Right atrium auricular region (tissue), 2 donors: Measurements from ENCODE around the gene NECTIN4. TPM values are rescaled to one million over a fixed set of nuclear protein-coding genes. Genes with fewer than 3 reads are reported as not detected.
A peak's percentile ranks its signal among the peaks of the same experiment; 100 is the strongest.
"Not testable (repeated sequence)": the region's sequence is repeated elsewhere in the genome, so short reads cannot be mapped to it uniquely, and the experiment has no call there.

Experiments
- DNase-seq: peaks from one replicate; pipeline ENCODE4 v3.0.0-alpha.2; 2019; ENCODE audit warnings: low spot score
- H3K27ac ChIP-seq, 2 donors: fragments of 200-600 bp; sonication (generic); 1 replicate in 1 of 2; 2 replicates in 1 of 2; pipeline ENCODE4 v1.5.1; 2016 to 2019
- H3K27me3 ChIP-seq, 2 donors: fragments of 200-600 bp; sonication (generic); one replicate each; pipeline versions ENCODE4 v1.5.1 to v1.6.0; 2017 to 2019
- H3K36me3 ChIP-seq: fragments of 200-600 bp; sonication (generic); one replicate; pipeline ENCODE4 v1.5.1; 2016
- H3K4me1 ChIP-seq, 2 donors: fragments of 200-600 bp; sonication (generic); one replicate each; pipeline versions ENCODE4 v1.5.1 to v1.6.0; 2017 to 2019
- H3K4me3 ChIP-seq, 2 donors: fragments of 200-600 bp; sonication (generic); 1 replicate in 1 of 2; 2 replicates in 1 of 2; pipeline ENCODE4 v1.5.1; 2017 to 2019; ENCODE audit warnings: mild to moderate bottlenecking in 1 of 2, moderate library complexity in 1 of 2
- H3K9me3 ChIP-seq, 2 donors: fragments of 200-600 bp; sonication (generic); one replicate each; pipeline ENCODE4 v1.5.1; 2019
- CTCF ChIP-seq, 2 donors: fragments of 200-600 bp; sonication (generic); IDR thresholded peaks; one replicate each; pipeline ENCODE4 v1.5.1; 2019; ENCODE audit warnings: antibody characterized with exemption in 2 of 2
- total RNA-seq, 2 donors: library from RNA; depleted of rRNA; stranded (reverse); fragments of >200 nt; gene quantifications; one replicate each; pipeline ENCODE4 v1.1.0, GENCODE V29; 2016

NECTIN4 gene
- total RNA-seq, 2 donors from 2014 or later, result 0.75 TPM; not detected in 1

GRCh38 chr1:161121834-161122233 is 32.5 kb upstream of the NECTIN4 start:
- no peak for TF ChIP-seq CTCF (IDR thresholded peaks at IDR 0.05)
- no peaks in the 10 kb centered on the region for H3K9me3 ChIP-seq
- no peak overlapping the region for H3K27ac ChIP-seq
- no peak overlapping the region for H3K4me3 ChIP-seq
- no peaks in the 10 kb centered on the region for H3K27me3 ChIP-seq
- no peak for DNase-seq
- peaks cover 0 to 23% of the 10 kb centered on the region in 2 donors for H3K4me1 ChIP-seq
- H3K36me3 ChIP-seq, result peaks cover 68% of the 10 kb centered on the region

GRCh38 chr1:161121042-161121650 is 31.8 kb upstream of the NECTIN4 start:
- Histone ChIP-seq H3K27ac (no peak overlapping the region), H3K4me1 (peaks cover 0 to 29% of the 10 kb centered on the region in 2 donors), H3K27me3 (no peaks in the 10 kb centered on the region), H3K36me3 (peaks cover 63% of the 10 kb centered on the region), H3K4me3 (no peak overlapping the region), H3K9me3 (no peaks in the 10 kb centered on the region)
- TF ChIP-seq CTCF (IDR thresholded peaks at IDR 0.05), result no peak
- no peak for DNase-seq

GRCh38 chr1:161119092-161119903 is 29.9 kb upstream of the NECTIN4 start:
- H3K9me3 ChIP-seq, result no peaks in the 10 kb centered on the region
- no peak for TF ChIP-seq CTCF (IDR thresholded peaks at IDR 0.05)
- DNase-seq, result peak; percentile 78
- H3K36me3 ChIP-seq, result peaks cover 44% of the 10 kb centered on the region
- peak overlapping the region; percentile 90 to 94 for H3K27ac ChIP-seq
- H3K4me1 ChIP-seq, result peaks cover 0 to 41% of the 10 kb centered on the region in 2 donors
- no peaks in the 10 kb centered on the region for H3K27me3 ChIP-seq
- peak overlapping the region in 1 of 2 donors; percentile 98 for H3K4me3 ChIP-seq

- H3K9me3 ChIP-seq, result no peaks in the 10 kb centered on the region
- peaks cover 31% of the 10 kb centered on the region for H3K36me3 ChIP-seq
- peak within 1 kb of the TSS; percentile 96 to 98 for H3K4me3 ChIP-seq
- TF ChIP-seq CTCF (IDR thresholded peaks at IDR 0.05), result no peak
- peaks cover 0 to 46% of the 10 kb centered on the region in 2 donors for H3K4me1 ChIP-seq
- peak within 1 kb of the TSS; percentile 90 to 94 for H3K27ac ChIP-seq
- H3K27me3 ChIP-seq, result no peaks in the 10 kb centered on the region
- peak; percentile 89 for DNase-seq
Measured at GRCh38 chr1:161117759-161118581, 28.6 kb upstream of the NECTIN4 start, which contains the start of the genes NIT1 and PFDN2. Gene NIT1, plus strand, starts transcription at chr1:161118105. Its CDS starts 72 bp downstream, at chr1:161118177. Gene PFDN2, minus strand, starts transcription at chr1:161118037. Its CDS starts 11 bp downstream, at chr1:161118026.

GRCh38 chr1:161115961-161116360 is 26.6 kb upstream of the NECTIN4 start:
- peaks cover 11% of the 10 kb centered on the region for H3K36me3 ChIP-seq
- H3K4me3 ChIP-seq, DNase-seq, H3K27me3 ChIP-seq, H3K27ac ChIP-seq, H3K9me3 ChIP-seq: not testable (repeated sequence)
- H3K4me1 ChIP-seq, result peaks cover 0 to 49% of the 10 kb centered on the region in 2 donors
